CD14-positive monocyte (primary cell): Measurements from ENCODE around the gene EFCAB8. TPM values are rescaled to one million over a fixed set of nuclear protein-coding genes. Genes with fewer than 3 reads are reported as not detected.
A peak's percentile ranks its signal among the peaks of the same experiment; 100 is the strongest.
"Not testable (repeated sequence)": the region's sequence is repeated elsewhere in the genome, so short reads cannot be mapped to it uniquely, and the experiment has no call there.

Experiments
- DNase-seq, 3 donors: peaks; one replicate each; pipeline ENCODE4 v3.0.0-alpha.2; 2011 to 2022
- H2AFZ ChIP-seq: 2 replicates; pipeline ENCODE4 v1.6.0; 2012; ENCODE audit warnings: mild to moderate bottlenecking, low read depth, low read length, inconsistent platforms; ENCODE audit not compliant: insufficient read depth, poor library complexity, severe bottlenecking
- H3K27ac ChIP-seq, 2 donors: 1 replicate in 1 of 2; 2 replicates in 1 of 2; pipeline ENCODE4 v1.5.1; 2012 to 2013; ENCODE audit warnings: low read length in 2 of 2, control low read depth in 1 of 2, inconsistent platforms in 1 of 2, low read depth in 1 of 2, mild to moderate bottlenecking in 1 of 2
- H3K27me3 ChIP-seq, 2 donors: one replicate each; pipeline versions ENCODE4 v1.6.0 to v1.6.1; 2011 to 2013; ENCODE audit warnings: low read length in 2 of 2; ENCODE audit not compliant: control insufficient read depth in 2 of 2, insufficient read depth in 2 of 2
- H3K36me3 ChIP-seq, 2 donors: replicated peaks in 1 of 2; 1 replicate in 1 of 2; 2 replicates in 1 of 2; pipeline versions ENCODE4 v1.5.1 to v1.6.1; 2012 to 2013; ENCODE audit warnings: low read length in 2 of 2, control low read depth in 1 of 2, inconsistent platforms in 1 of 2, mild to moderate bottlenecking in 1 of 2; ENCODE audit not compliant: insufficient read depth in 2 of 2, control insufficient read depth in 1 of 2
- H3K4me1 ChIP-seq, 2 donors: 1 replicate in 1 of 2; 2 replicates in 1 of 2; pipeline versions ENCODE4 v1.5.1 to v1.6.1; 2012 to 2013; ENCODE audit warnings: low read length in 2 of 2, control low read depth in 1 of 2, inconsistent platforms in 1 of 2, mild to moderate bottlenecking in 1 of 2, moderate library complexity in 1 of 2; ENCODE audit not compliant: insufficient read depth in 2 of 2, control insufficient read depth in 1 of 2
- H3K4me2 ChIP-seq: replicated peaks from 2 replicates; pipeline ENCODE3; 2012; ENCODE audit warnings: low read length, moderate library complexity, mild to moderate bottlenecking; ENCODE audit not compliant: poor library complexity, severe bottlenecking; ENCODE audit errors: extremely low read depth
- H3K4me3 ChIP-seq, 3 experiments: fragments of 200-600 bp in 1 of 3; sonication (generic) in 1 of 3; replicated peaks in 1 of 3; 1 replicate in 2 of 3; 2 replicates in 1 of 3; pipeline ENCODE4 v1.5.1; 2011 to 2013; ENCODE audit warnings: low read length in 3 of 3, mild to moderate bottlenecking in 3 of 3, control low read depth in 2 of 3, low read depth in 2 of 3, inconsistent platforms in 1 of 3, moderate library complexity in 1 of 3
- H3K79me2 ChIP-seq: 2 replicates; pipeline ENCODE4 v1.6.0; 2012; ENCODE audit warnings: mild to moderate bottlenecking, control low read depth, inconsistent platforms, low read length, moderate library complexity; ENCODE audit not compliant: insufficient read depth
- H3K9ac ChIP-seq: 2 replicates; pipeline ENCODE4 v1.6.0; 2017; ENCODE audit warnings: low read length, mild to moderate bottlenecking; ENCODE audit not compliant: insufficient read depth, poor library complexity, severe bottlenecking
- H3K9me3 ChIP-seq, 2 donors: replicated peaks in 1 of 2; 1 replicate in 1 of 2; 2 replicates in 1 of 2; pipeline versions ENCODE4 v1.5.1 to v1.6.1; 2012 to 2013; ENCODE audit warnings: low read length in 2 of 2, control low read depth in 1 of 2; ENCODE audit not compliant: control insufficient read depth in 1 of 2, insufficient read depth in 1 of 2
- H4K20me1 ChIP-seq: 2 replicates; pipeline ENCODE4 v1.6.0; 2012; ENCODE audit warnings: mild to moderate bottlenecking, low read length, control low read depth, moderate library complexity; ENCODE audit not compliant: insufficient read depth
- H3K27ac Mint-ChIP-seq, 7 donors: one replicate each; pipeline ENCODE4 v1.8.0; 2020; ENCODE audit warnings: mild to moderate bottlenecking in 7 of 7, mixed read lengths in 7 of 7, moderate library complexity in 6 of 7, inconsistent platforms in 2 of 7
- H3K27me3 Mint-ChIP-seq, 3 donors: one replicate each; pipeline ENCODE4 v1.8.0; 2021 to 2022; ENCODE audit warnings: low read depth in 3 of 3, mild to moderate bottlenecking in 3 of 3, mixed read lengths in 3 of 3, moderate library complexity in 3 of 3, inconsistent platforms in 1 of 3
- H3K36me3 Mint-ChIP-seq, 2 donors: one replicate each; pipeline ENCODE4 v1.8.0; 2020; ENCODE audit warnings: mixed read lengths in 2 of 2, inconsistent platforms in 1 of 2, mild to moderate bottlenecking in 1 of 2
- H3K4me1 Mint-ChIP-seq: one replicate; pipeline ENCODE4 v1.8.0; 2020; ENCODE audit warnings: mild to moderate bottlenecking, mixed read lengths
- H3K4me3 Mint-ChIP-seq, 2 donors: one replicate each; pipeline ENCODE4 v1.8.0; 2020; ENCODE audit warnings: mild to moderate bottlenecking in 2 of 2, mixed read lengths in 2 of 2, moderate library complexity in 1 of 2
- H3K9me3 Mint-ChIP-seq, 7 donors: one replicate each; pipeline ENCODE4 v1.8.0; 2020 to 2022; ENCODE audit warnings: mixed read lengths in 7 of 7, mild to moderate bottlenecking in 6 of 7, moderate library complexity in 6 of 7, inconsistent platforms in 2 of 7
- CTCF ChIP-seq: fragments of 200-600 bp; IDR thresholded peaks from one replicate; pipeline ENCODE4 v1.8.0; 2022; ENCODE audit warnings: antibody characterized with exemption, mild to moderate bottlenecking
- whole genome bisulfite sequencing: methylation state at CpG from one replicate; pipeline ENCODE4 v1.1.5; 2013; ENCODE audit warnings: missing lambda C conversion rate; ENCODE audit not compliant: insufficient coverage; 5-methylcytosine and 5-hydroxymethylcytosine counted together
- intact Hi-C, 2 donors: fragments of 100-400 bp; cut with micrococcal nuclease; formaldehyde crosslinking; loops; one replicate each; pipeline versions ENCODE4 v1.15.0 to v1.15.1; 2023
- polyA plus RNA-seq, 3 donors: library from polyadenylated mRNA; depleted of rRNA in 1 of 3; unstranded in 2 of 3; stranded (reverse) in 1 of 3; fragments of 300-500 nt in 2 of 3; fragments of >200 nt in 1 of 3; fragmentation: Illumina TruSeq in 2 of 3; gene quantifications; 1 replicate in 2 of 3; 2 replicates in 1 of 3; pipeline ENCODE4 v1.2.3, GENCODE V29; 2012 to 2021

EFCAB8 gene
- polyA plus RNA-seq, 3 donors, result 0.45 TPM; not detected in 2

GRCh38 chr20:32902456-32903420 is 44.0 kb downstream of the EFCAB8 start:
- 70% methylated on average over 25 of the region's 25 CpGs for WGBS
- H3K27me3 Mint-ChIP-seq, result peaks cover 0 to 2% (median 0%) of the 10 kb centered on the region in 3 donors
- intact Hi-C loops, result loop anchor here (2.0 kb wide), 2 partner anchors 394 to 398 kb away; no protein-coding TSS in a partner anchor
- DNase-seq, result peak; percentile 25 to 52 (median 41)
- Histone ChIP-seq H3K9me3 (no peaks in the 10 kb centered on the region), H3K4me1 (no peaks in the 10 kb centered on the region), H3K79me2 (no peaks in the 10 kb centered on the region), H3K4me3 (no peak overlapping the region), H4K20me1 (no peaks in the 10 kb centered on the region), H3K27me3 (no peaks in the 10 kb centered on the region), H3K9ac (no peak overlapping the region), H3K4me2 (no peak overlapping the region), H3K27ac (no peak overlapping the region), H3K36me3 (no peaks in the 10 kb centered on the region), H2AFZ (no peak overlapping the region)
- H3K36me3 Mint-ChIP-seq, result no peaks in the 10 kb centered on the region
- H3K4me1 Mint-ChIP-seq, result peaks cover 4% of the 10 kb centered on the region
- no peak overlapping the region for H3K4me3 Mint-ChIP-seq
- H3K9me3 Mint-ChIP-seq, result no peaks in the 10 kb centered on the region
- TF ChIP-seq CTCF, result peak; percentile 97
- peak overlapping the region in 1 of 7 donors; percentile 1 for H3K27ac Mint-ChIP-seq

- no peaks in the 10 kb centered on the region for H3K36me3 Mint-ChIP-seq
These were observed 45.0 kb downstream of the EFCAB8 start for GRCh38 chr20:32903666-32904175.

GRCh38 chr20:32904678-32905077 is 46.0 kb downstream of the EFCAB8 start:
- not testable (repeated sequence) for H2AFZ ChIP-seq, H3K27ac ChIP-seq, H3K36me3 ChIP-seq, H3K4me1 Mint-ChIP-seq, H3K9me3 Mint-ChIP-seq, H3K4me3 Mint-ChIP-seq, H3K27me3 ChIP-seq, H3K79me2 ChIP-seq, H3K4me1 ChIP-seq, H3K36me3 Mint-ChIP-seq, H3K9ac ChIP-seq, H3K9me3 ChIP-seq, H3K4me3 ChIP-seq, H3K27me3 Mint-ChIP-seq, DNase-seq, H3K4me2 ChIP-seq, H4K20me1 ChIP-seq, H3K27ac Mint-ChIP-seq
- intact Hi-C loops, result loop anchor here in 1 of 2 donors (5.0 kb wide), 1 partner anchor 193 kb away; no protein-coding TSS in a partner anchor
- WGBS, result 94% methylated on average over 3 of the region's 7 CpGs

More at GRCh38 chr20:32903666-32904175, 45.0 kb downstream of the EFCAB8 start:
- no peaks in the 10 kb centered on the region for H3K27me3 ChIP-seq
- peaks cover 4% of the 10 kb centered on the region for H3K4me1 Mint-ChIP-seq
- H4K20me1 ChIP-seq, result no peaks in the 10 kb centered on the region
- no peaks in the 10 kb centered on the region for H3K36me3 ChIP-seq
- H3K9ac ChIP-seq, result no peak overlapping the region
- H3K9me3 ChIP-seq, result no peaks in the 10 kb centered on the region
- no peak overlapping the region for H2AFZ ChIP-seq
- 100% methylated on average over 1 of the region's 5 CpGs for WGBS
- H3K9me3 Mint-ChIP-seq, result no peaks in the 10 kb centered on the region
- H3K27ac Mint-ChIP-seq, result no peak overlapping the region
- no peak for TF ChIP-seq CTCF
- no peak for DNase-seq
- H3K27ac ChIP-seq, result no peak overlapping the region
- no peak overlapping the region for H3K4me3 Mint-ChIP-seq
- no peaks in the 10 kb centered on the region for H3K79me2 ChIP-seq
- peaks cover 0 to 2% (median 0%) of the 10 kb centered on the region in 3 donors for H3K27me3 Mint-ChIP-seq
- H3K4me1 ChIP-seq, result no peaks in the 10 kb centered on the region
- intact Hi-C loops, result loop anchor here (2.0 kb wide), 2 partner anchors 393 to 397 kb away; no protein-coding TSS in a partner anchor
- H3K4me2 ChIP-seq, result no peak overlapping the region
- H3K4me3 ChIP-seq, result no peak overlapping the region
